ENCODE measurements around the gene DBF4. TPM values are rescaled to one million over a fixed set of nuclear protein-coding genes. Genes with fewer than 3 reads are reported as not detected.

Gene DBF4
- total and polyA plus RNA-seq, 4 donors: 2.3 to 27.0 (median 3.7) TPM

- no peak overlapping the region for H3K9ac ChIP-seq (ENCODE audit: low read depth in 1 of 2, low read length in 2 of 2)
- no peak for DNase-seq (ENCODE audit: low spot score)
- peaks cover 1 to 22% (median 4%) of the 10 kb centered on the region in 4 donors for H3K4me1 ChIP-seq (ENCODE audit: control insufficient read depth in 4 of 4, insufficient read depth in 4 of 4, low read length in 3 of 4)
- no peaks in the 10 kb centered on the region for H3K27me3 ChIP-seq (ENCODE audit: control insufficient read depth in 4 of 4, insufficient read depth in 4 of 4, low read length in 3 of 4)
- TF ChIP-seq CTCF (IDR thresholded peaks at IDR 0.05; ENCODE audit: low read depth, low read length, missing input control) (no peak), RXRA (IDR thresholded peaks at IDR 0.05) (no peak), SP1 (IDR thresholded peaks at IDR 0.05) (no peak), TAF1 (conservative IDR thresholded peaks at IDR 0.05) (no peak), RAD21 (IDR thresholded peaks at IDR 0.05) (no peak), HNF4A (conservative IDR thresholded peaks at IDR 0.05) (no peak), ATF3 (IDR thresholded peaks at IDR 0.05) (no peak), JUND (IDR thresholded peaks at IDR 0.05) (no peak), NR2F2 (IDR thresholded peaks at IDR 0.05) (no peak), EGR1 (IDR thresholded peaks at IDR 0.05; ENCODE audit: low read depth in 2 of 2) (no peak), HNF4G (IDR thresholded peaks at IDR 0.05) (no peak), YY1 (IDR thresholded peaks at IDR 0.05) (no peak), FOXA1 (IDR thresholded peaks at IDR 0.05) (no peak), ZBTB33 (IDR thresholded peaks at IDR 0.05) (no peak), GABPA (IDR thresholded peaks at IDR 0.05 in 1 of 2, conservative IDR thresholded peaks at IDR 0.05 in 1 of 2) (no peak), FOXA2 (IDR thresholded peaks at IDR 0.05) (no peak)
- no peaks in the 10 kb centered on the region for H3K9me3 ChIP-seq (ENCODE audit: control insufficient read depth in 4 of 4, low read length in 3 of 4)
- H3K36me3 ChIP-seq (ENCODE audit: control insufficient read depth in 4 of 4, insufficient read depth in 3 of 4, low read depth in 1 of 4, low read length in 3 of 4): no peaks in the 10 kb centered on the region
- no peak overlapping the region for H3K4me3 ChIP-seq (ENCODE audit: low read depth in 1 of 3, low read length in 3 of 3)
- no peak overlapping the region for H3K27ac ChIP-seq (ENCODE audit: low read depth in 1 of 2, low read length in 2 of 2)
- WGBS: 83% methylated on average over 3 of the region's 3 CpGs
Observed at GRCh38 chr7:87878208-87878735, 2.0 kb downstream of the DBF4 start.

GRCh38 chr7:87882151-87882937, 6.1 kb downstream of the DBF4 start:
- no peak for DNase-seq (ENCODE audit: low spot score)
- WGBS: 94% methylated on average over 4 of the region's 4 CpGs

More at GRCh38 chr7:87882151-87882937, 6.1 kb downstream of the DBF4 start:
- TF ChIP-seq ATF3 (IDR thresholded peaks at IDR 0.05): no peak
- TF ChIP-seq EGR1 (IDR thresholded peaks at IDR 0.05; ENCODE audit: low read depth in 2 of 2): no peak
- TF ChIP-seq NR2F2 (IDR thresholded peaks at IDR 0.05): no peak
- TF ChIP-seq CTCF (IDR thresholded peaks at IDR 0.05; ENCODE audit: low read depth, low read length, missing input control): no peak
- TF ChIP-seq HNF4A (conservative IDR thresholded peaks at IDR 0.05): no peak
- TF ChIP-seq RAD21 (IDR thresholded peaks at IDR 0.05): no peak
- TF ChIP-seq RXRA (IDR thresholded peaks at IDR 0.05): no peak
- no peak for TF ChIP-seq TAF1 (conservative IDR thresholded peaks at IDR 0.05)
- TF ChIP-seq REST (IDR thresholded peaks at IDR 0.05): no peak
- no peak for TF ChIP-seq MAX (IDR thresholded peaks at IDR 0.05)
- no peak overlapping the region for H3K4me3 ChIP-seq (ENCODE audit: low read depth in 1 of 3, low read length in 3 of 3)
- H3K4me1 ChIP-seq (ENCODE audit: control insufficient read depth in 4 of 4, insufficient read depth in 4 of 4, low read length in 3 of 4): peaks cover 0 to 4% (median 0%) of the 10 kb centered on the region in 4 donors
- H3K36me3 ChIP-seq (ENCODE audit: control insufficient read depth in 4 of 4, insufficient read depth in 3 of 4, low read depth in 1 of 4, low read length in 3 of 4): peaks cover 0 to 2% (median 0%) of the 10 kb centered on the region in 4 donors
- no peaks in the 10 kb centered on the region for H3K9me3 ChIP-seq (ENCODE audit: control insufficient read depth in 4 of 4, low read length in 3 of 4)
- H3K27ac ChIP-seq (ENCODE audit: low read depth in 1 of 2, low read length in 2 of 2): no peak overlapping the region
- no peak overlapping the region for H3K9ac ChIP-seq (ENCODE audit: low read depth in 1 of 2, low read length in 2 of 2)
- H3K27me3 ChIP-seq (ENCODE audit: control insufficient read depth in 4 of 4, insufficient read depth in 4 of 4, low read length in 3 of 4): no peaks in the 10 kb centered on the region

All from liver (tissue), 9 donors.